ENCODE data around the gene SH3RF2. TPM values are rescaled to one million over a fixed set of nuclear protein-coding genes. Genes with fewer than 3 reads are reported as not detected.

The SH3RF2 gene
- total and polyA plus RNA-seq, 2 of the 13 experiments (the other 11 are each of a cell fraction or from before 2014, with no cell fraction given), result 2.6 to 3.7 TPM

GRCh38 chr5:145936401-145937131 is at the start of gene SH3RF2 (continued):
- TF ChIP-seq ZXDC (CRISPR knock-in tag; IDR thresholded peaks at IDR 0.05) (no peak), TRIM24 (CRISPR knock-in tag; IDR thresholded peaks at IDR 0.05) (no peak), ZNF143 (CRISPR knock-in tag; IDR thresholded peaks at IDR 0.05) (no peak), HBP1 (CRISPR knock-in tag; IDR thresholded peaks at IDR 0.05; ENCODE audit: low read depth) (no peak), FOXP1 (IDR thresholded peaks at IDR 0.05) (no peak), FOXP1 (CRISPR knock-in tag; IDR thresholded peaks at IDR 0.05) (no peak; the same call in 1 of the 2 replicates), ZNF253 (CRISPR knock-in tag; IDR thresholded peaks at IDR 0.05; ENCODE audit: borderline replicate concordance) (no peak), ZNF878 (CRISPR knock-in tag; IDR thresholded peaks at IDR 0.05) (no peak), NFE2 (CRISPR knock-in tag; IDR thresholded peaks at IDR 0.05) (no peak), ZNF432 (CRISPR knock-in tag; IDR thresholded peaks at IDR 0.05; ENCODE audit: borderline replicate concordance) (no peak), ZNF12 (CRISPR knock-in tag; IDR thresholded peaks at IDR 0.05) (no peak), FOSL2 (CRISPR knock-in tag; IDR thresholded peaks at IDR 0.05) (peak; percentile 81), MTF1 (CRISPR knock-in tag; IDR thresholded peaks at IDR 0.05) (no peak), ZNF234 (CRISPR knock-in tag; conservative IDR thresholded peaks at IDR 0.05) (no peak), YEATS4 (CRISPR knock-in tag; IDR thresholded peaks at IDR 0.05; ENCODE audit: borderline replicate concordance) (0 out of 2 replicates have a peak, but pooled peaks have one; percentile 32), ZNF441 (CRISPR knock-in tag; IDR thresholded peaks at IDR 0.05; ENCODE audit: borderline replicate concordance) (no peak)
- TF ChIP-seq, protein P1, sequence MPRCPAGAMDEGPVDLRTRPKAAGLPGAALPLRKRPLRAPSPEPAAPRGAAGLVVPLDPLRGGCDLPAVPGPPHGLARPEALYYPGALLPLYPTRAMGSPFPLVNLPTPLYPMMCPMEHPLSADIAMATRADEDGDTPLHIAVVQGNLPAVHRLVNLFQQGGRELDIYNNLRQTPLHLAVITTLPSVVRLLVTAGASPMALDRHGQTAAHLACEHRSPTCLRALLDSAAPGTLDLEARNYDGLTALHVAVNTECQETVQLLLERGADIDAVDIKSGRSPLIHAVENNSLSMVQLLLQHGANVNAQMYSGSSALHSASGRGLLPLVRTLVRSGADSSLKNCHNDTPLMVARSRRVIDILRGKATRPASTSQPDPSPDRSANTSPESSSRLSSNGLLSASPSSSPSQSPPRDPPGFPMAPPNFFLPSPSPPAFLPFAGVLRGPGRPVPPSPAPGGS (CRISPR knock-in tag; IDR thresholded peaks at IDR 0.05), result no peak
- TF ChIP-seq, protein P2, sequence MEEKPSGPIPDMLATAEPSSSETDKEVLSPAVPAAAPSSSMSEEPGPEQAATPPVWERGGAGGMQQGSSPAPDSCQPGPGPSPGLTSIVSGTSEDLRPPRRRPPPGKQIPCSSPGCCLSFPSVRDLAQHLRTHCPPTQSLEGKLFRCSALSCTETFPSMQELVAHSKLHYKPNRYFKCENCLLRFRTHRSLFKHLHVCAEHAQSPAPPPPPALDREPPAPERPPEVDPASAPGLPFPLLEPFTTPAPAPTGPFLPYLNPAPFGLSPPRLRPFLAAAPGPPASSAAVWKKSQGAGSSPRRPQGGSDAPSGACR (CRISPR knock-in tag; IDR thresholded peaks at IDR 0.05), result peak; percentile 58; the same call in 1 of the 2 replicates
- TF ChIP-seq, protein P3, sequence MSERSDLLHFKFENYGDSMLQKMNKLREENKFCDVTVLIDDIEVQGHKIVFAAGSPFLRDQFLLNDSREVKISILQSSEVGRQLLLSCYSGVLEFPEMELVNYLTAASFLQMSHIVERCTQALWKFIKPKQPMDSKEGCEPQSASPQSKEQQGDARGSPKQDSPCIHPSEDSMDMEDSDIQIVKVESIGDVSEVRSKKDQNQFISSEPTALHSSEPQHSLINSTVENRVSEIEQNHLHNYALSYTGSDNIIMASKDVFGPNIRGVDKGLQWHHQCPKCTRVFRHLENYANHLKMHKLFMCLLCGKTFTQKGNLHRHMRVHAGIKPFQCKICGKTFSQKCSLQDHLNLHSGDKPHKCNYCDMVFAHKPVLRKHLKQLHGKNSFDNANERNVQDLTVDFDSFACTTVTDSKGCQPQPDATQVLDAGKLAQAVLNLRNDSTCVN (CRISPR knock-in tag; IDR thresholded peaks at IDR 0.05; ENCODE audit: borderline replicate concordance), result peak; percentile 71; the same call in 1 of the 2 replicates
- TF ChIP-seq, protein P4, sequence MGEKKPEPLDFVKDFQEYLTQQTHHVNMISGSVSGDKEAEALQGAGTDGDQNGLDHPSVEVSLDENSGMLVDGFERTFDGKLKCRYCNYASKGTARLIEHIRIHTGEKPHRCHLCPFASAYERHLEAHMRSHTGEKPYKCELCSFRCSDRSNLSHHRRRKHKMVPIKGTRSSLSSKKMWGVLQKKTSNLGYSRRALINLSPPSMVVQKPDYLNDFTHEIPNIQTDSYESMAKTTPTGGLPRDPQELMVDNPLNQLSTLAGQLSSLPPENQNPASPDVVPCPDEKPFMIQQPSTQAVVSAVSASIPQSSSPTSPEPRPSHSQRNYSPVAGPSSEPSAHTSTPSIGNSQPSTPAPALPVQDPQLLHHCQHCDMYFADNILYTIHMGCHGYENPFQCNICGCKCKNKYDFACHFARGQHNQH (CRISPR knock-in tag; IDR thresholded peaks at IDR 0.05), result peak; percentile 58; the same call in 1 of the 2 replicates
